Neural progenitor cell (in vitro differentiated cells): Measurements from ENCODE around the gene CANT1.

Source experiments
- CTCF ChIP-seq: fragments of 200-600 bp; sonication (generic); IDR thresholded peaks from 2 replicates; pipeline ENCODE4 v1.5.1; 2017; ENCODE audit warnings: antibody characterized with exemption, mild to moderate bottlenecking
- EZH2 ChIP-seq: fragments of 200-600 bp; sonication (generic); IDR thresholded peaks from 2 replicates; pipeline ENCODE4 v1.6.1; 2017; ENCODE audit warnings: antibody characterized with exemption, mild to moderate bottlenecking, moderate library complexity

- TF ChIP-seq CTCF (no peak), EZH2 (no peak)
Observed at GRCh38 chr17:79053251-79053925, 43.8 kb upstream of the CANT1 start.
